Kidney tubule cell (primary cell): ENCODE data around the gene FGFR1OP2.
"Not testable (repeated sequence)": the region's sequence is repeated elsewhere in the genome, so short reads cannot be mapped to it uniquely, and the experiment has no call there.

Source experiments
- DNase-seq: peaks from one replicate; pipeline ENCODE4 v3.0.0-alpha.2; 2018; ENCODE audit warnings: low spot score

FGFR1OP2 gene

GRCh38 chr12:26941215-26941594 lies 2.9 kb downstream of the FGFR1OP2 start:
- DNase-seq, result no peak

DNA sequence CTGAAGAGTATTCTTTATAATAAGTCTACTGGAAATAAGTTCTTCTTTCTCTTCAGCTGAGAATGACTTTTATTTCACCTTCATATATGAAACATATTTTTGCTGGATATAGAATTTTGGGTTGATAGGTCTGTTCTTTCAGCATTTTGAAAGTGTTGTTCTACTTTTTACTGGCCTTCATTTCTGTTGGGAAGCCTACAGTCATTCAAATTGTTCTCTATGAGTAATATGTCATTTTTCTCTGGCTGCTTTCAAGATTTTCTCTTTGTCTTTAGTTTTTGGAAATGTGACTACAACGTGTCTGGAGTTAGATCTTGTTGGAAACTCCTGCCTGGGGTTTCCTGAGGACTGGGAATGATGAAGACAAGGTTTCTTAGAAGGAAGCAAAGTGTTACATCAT lies 10.0 kb downstream of the FGFR1OP2 start:
- DNase-seq, result no peak

DNA sequence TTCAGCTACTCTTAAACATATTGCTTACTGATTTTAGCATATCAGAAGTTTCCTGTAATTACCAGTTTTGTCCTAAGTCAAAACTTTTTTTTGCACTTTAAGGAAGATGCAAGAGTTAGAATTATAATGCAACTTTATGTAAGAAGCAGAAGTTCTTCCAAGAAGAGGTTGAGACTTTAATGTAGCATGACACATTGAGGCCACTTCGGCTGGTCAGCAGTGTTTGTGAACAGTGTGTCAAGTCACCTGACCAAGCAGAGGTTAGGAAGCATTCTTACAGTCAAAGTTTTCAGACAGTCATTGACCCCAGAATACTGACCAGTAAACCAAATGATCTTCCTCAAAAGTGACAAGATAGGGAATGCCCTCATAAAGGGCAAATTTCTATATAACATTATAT lies 15.2 kb downstream of the FGFR1OP2 start:
- peak; percentile 44 for DNase-seq

DNA sequence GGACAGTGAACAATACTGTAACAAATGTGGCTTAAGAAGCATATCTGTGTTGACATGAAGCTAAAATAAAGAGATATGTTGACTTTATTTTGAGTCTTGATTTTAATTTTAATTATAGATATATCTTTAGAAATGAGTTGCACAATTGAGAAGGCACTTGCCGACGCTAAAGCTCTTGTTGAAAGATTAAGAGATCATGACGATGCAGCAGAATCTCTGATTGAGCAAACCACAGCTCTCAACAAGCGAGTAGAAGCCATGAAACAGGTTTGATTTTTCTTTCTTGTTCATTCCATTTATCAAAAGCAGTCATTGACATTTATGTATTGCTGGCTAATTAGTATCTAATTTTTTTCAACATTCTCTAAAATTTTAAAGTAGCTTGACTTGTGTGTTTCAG lies 15.8 kb downstream of the FGFR1OP2 start:
- no peak for DNase-seq

DNA sequence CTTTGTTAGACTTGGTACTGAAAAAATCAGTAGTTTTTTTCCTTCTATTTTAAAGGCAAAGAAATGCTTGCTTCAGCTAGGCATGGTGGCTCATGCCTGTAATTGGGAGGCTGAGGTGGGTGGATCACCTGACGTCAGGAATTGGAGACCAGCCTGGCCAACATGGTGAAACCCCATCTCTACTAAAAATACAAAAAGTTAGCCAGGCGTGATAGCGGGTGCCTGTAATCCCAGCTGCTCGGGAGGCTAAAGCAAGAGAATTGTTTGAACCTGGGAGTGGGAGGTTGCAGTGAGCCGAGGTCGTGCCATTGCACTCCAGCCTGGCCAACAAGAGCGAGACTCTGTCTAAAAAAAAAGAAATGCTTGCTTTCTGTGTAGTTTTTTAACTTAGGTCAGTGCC lies 23.1 kb downstream of the FGFR1OP2 start:
- not testable (repeated sequence) for DNase-seq

- no peak for DNase-seq
Measured at GRCh38 chr12:26961803-26962202, 23.5 kb downstream of the FGFR1OP2 start.

DNA sequence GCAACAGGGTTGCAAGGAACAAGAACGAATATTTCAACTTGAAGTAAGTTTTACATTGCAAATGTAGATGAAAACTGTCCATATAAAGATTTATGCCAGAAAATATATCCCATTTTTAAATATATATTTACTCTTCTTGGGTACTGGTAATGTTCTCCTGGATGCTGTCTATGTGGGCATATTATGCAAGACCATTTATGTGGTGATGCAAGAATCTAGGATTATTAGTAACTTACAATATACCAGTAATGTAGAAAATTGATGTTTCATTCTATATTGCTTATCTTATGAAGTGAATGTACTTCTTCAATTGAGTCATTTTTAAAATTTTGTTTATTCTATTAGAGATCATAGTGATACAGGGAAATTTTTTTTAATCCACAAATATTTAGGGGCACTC lies 25.1 kb downstream of the FGFR1OP2 start:
- no peak for DNase-seq

DNA sequence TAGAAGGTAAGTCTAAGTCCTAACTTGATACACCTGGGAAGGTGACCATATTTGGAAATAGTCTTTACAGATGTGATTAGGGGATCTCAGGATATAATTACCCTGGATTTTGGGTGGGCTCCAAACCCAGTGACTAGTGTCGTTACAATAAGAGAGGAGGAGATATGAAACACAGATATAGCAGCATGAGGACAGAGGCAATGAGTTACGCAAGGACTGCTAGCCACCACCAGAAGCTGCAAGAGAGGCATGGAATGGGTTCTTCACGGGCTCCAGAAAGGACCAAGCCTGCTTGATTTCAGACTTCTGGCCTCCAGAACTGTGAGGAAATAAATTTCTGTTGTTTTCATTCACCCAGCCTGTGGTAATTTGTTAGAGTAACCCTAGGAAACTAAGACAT lies 28.6 kb downstream of the FGFR1OP2 start:
- no peak for DNase-seq

GRCh38 chr12:26970136-26970535 lies 31.9 kb downstream of the FGFR1OP2 start:
- DNase-seq, result no peak

GRCh38 chr12:26971963-26972362 lies 33.7 kb downstream of the FGFR1OP2 start:
- DNase-seq, result no peak

- no peak for DNase-seq
Measured at GRCh38 chr12:26976687-26977086, 38.4 kb downstream of the FGFR1OP2 start.

GRCh38 chr12:26978801-26979200 lies 40.5 kb downstream of the FGFR1OP2 start:
- no peak for DNase-seq

DNA sequence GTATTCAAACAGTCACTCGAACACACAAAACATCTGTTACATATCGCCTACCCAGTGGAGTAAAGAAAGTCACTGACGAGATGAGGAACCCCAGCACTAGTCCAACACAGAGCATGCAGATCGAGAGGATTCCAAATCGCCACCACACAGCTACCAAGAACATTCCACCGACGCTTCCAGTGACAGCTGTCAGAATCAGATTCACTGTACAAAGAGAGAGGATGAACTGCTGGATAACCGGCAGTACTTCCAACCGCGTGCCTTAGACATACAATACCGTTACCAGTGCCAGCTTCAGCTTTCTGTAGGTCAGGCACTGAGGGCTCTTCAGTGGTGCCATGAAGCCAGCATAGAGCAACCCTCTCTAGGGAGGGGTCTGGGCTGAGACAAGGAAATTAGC lies 41.5 kb downstream of the FGFR1OP2 start:
- DNase-seq, result no peak

DNA sequence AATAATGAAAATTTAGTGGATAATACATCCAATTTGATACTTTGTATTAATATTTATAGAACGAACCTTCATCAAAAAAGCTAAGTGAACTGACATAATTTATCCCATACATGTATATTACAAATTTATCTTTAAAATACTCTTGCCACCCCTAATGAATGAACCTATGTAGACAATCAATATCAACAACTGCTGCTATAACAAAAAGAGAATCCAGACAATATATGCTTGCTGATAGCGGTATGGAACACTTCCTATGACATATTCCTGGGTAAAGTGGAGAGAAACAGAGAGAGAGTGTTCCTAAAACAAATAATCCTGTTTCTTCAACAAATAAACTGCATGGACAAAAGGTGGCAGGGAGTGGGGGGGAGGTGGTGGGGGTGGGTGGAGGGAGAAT lies 44.6 kb downstream of the FGFR1OP2 start:
- DNase-seq, result no peak

DNA sequence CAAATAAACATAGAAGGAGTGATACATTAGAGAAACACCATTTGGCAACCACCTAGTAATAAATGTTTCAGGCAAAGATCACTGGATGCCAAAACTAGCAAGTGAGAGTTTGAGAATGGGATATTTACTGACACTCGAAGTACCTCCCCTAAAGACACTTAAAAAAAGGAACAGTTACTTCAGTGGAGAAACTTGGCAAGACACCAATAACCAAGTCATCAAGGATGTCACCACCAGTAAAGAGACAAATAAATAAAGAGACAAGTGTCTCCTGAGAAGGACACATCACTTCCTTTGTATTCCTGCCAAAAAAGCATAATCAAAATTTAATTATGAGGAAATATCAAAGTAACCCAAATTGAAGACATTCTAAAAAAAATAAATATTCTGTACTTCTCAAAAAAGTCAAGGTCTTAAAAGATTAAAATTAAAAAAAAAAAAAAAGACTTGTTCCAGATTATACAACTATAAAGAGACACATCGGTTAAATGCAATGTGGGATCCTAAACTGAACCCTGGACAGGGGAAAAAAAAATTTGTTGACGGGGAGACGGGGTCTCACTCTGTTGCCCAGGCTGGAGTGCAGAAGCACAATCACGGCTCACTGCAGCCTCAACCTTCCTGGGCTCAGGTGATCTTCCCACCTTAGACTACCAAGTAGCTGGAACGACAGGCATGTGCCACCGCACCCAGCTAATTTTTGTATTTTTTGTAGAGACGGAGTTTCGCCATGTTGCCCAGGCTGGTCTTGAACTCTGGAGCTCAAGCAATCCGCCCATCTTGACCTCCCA lies 49.6 kb downstream of the FGFR1OP2 start:
- DNase-seq, result peak; percentile 31

DNA sequence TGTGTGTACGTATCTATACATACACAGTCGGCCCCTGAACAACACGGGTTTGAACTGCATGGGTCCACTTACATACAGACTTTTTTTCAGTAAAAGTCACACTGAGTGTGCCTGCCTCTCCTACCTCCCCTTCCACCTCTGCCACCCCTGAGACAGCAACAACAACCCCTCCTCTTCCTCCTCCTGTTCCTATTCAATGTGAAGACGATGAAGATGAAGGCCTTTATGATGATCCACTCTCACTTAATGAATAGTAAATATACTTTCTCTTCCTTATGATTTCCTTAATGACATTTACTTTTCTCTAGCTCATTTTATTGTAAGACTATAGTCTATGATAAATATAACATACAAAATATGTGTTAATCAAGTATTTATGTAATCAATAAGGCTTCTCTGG lies 50.4 kb downstream of the FGFR1OP2 start:
- no peak for DNase-seq

DNA sequence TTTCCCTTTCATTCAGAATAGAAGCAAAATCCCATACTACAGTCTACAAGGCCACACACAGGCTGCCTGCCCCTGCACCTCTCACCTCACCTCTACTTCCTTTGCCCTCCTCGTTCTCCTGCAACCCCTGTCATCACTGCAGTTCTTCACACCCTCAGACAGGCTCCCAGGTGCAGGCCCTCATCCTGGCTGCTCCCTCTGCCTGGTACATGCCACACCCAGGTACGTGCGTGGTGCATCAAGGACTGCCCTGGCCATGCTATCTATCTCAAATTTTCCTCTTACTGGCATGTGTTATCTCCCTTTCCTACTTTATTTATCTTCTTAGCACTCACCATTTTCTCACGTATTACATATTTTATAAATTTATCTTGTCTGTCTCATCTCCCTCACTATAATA lies 51.6 kb downstream of the FGFR1OP2 start:
- no peak for DNase-seq

DNA sequence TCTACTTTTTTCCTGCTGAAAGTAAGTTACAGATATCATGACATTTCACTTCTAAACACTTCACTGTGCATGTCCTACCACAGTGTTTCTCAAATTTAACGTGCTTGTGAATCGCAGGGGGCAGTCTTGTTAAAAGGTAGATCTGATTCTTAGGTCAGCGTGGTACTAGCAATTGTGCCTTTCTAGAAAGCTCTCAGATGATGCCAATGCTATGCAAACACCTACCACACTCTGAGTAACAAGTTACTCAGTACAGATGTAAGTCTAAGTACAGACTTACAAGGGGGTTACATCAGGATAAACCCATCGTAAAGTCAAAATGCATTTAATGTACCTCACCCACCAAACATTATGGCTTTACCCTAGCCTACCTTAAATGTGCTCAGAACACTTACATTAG lies 53.6 kb downstream of the FGFR1OP2 start:
- no peak for DNase-seq

- DNase-seq, result no peak
Measured at GRCh38 chr12:26994109-26994508, 55.8 kb downstream of the FGFR1OP2 start.

DNA sequence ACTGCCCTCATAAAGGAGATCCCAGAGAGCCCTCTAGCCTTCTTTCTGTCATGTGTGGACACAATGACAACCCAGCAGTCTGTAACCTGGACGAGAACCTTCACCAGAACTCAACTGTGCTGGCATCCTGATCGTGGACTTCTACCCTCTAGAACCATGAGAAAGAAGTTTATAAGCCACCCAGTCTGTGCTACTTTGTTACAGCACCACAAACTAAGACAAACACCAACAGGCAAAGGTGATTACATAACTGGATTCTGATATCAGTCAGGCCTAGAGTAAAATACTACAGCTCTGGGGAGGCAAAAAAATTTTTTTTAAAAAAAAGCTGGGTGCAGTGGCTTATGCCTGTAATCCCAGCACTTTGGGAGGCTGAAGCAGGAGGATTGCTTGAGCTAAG lies 57.4 kb downstream of the FGFR1OP2 start:
- DNase-seq, result no peak

- DNase-seq, result no peak
Measured at GRCh38 chr12:26997003-26997402, 58.7 kb downstream of the FGFR1OP2 start.

- DNase-seq, result no peak
Measured at GRCh38 chr12:27000961-27001360, 62.7 kb downstream of the FGFR1OP2 start.

DNA sequence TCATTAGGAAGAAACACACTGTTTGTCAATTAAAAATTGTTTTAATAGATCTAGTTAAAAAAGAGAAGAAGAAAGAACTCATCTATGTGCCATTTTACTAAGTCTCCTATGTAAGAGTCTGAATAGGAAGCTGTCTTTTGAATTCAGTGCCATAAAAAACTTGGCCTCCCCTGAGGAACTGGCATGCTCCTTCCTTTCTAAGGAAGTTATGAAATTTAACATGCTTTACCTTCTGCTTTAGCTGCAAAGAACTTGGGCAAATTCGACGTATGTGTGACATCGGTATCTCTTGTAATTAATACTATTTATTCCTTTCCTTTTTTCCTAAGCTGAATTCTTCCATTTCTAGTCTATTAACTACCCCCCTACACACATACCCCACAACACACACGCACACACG lies 63.4 kb downstream of the FGFR1OP2 start:
- no peak for DNase-seq

DNA sequence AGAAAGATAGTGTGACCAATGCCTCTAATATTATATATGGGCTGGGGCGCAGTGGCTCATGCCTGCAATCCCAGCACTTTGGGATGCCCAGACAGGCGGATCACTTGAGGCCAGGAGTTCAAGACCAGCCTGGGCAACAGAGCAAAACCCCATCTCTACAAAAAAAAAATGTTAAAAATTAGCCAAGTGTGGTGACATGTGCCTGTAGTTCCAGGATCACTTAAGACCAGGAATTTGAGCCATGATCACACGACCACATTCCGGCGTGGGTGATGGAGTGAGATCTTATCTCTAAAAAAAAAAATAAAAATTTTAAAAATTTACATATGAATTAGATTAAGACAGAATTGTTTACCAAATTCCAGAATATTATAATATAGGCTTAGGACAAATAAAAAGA lies 63.9 kb downstream of the FGFR1OP2 start:
- peak; percentile 55 for DNase-seq
